Spleen (tissue), 11 donors: Measurements from ENCODE around the gene KATNAL2. TPM values are rescaled to one million over a fixed set of nuclear protein-coding genes. Genes with fewer than 3 reads are reported as not detected.
A peak's percentile ranks its signal among the peaks of the same experiment; 100 is the strongest.

Experiments used
- DNase-seq: peaks from one replicate; pipeline ENCODE4 v3.0.0-alpha.2; 2020
- H3K27ac ChIP-seq, 8 donors: fragments of 200-600 bp; sonication (generic) in 7 of 8; 1 replicate in 4 of 8; 2 replicates in 4 of 8; pipeline versions ENCODE4 v1.5.0 to v1.8.0; 2016 to 2021; ENCODE audit warnings: inconsistent platforms in 4 of 8, mild to moderate bottlenecking in 4 of 8, moderate library complexity in 1 of 8
- H3K27me3 ChIP-seq, 7 donors: fragments of 200-600 bp; sonication (generic) in 6 of 7; replicated peaks in 1 of 7; 1 replicate in 4 of 7; 2 replicates in 3 of 7; pipeline versions ENCODE4 v1.5.0 to v1.8.0; 2016 to 2021; ENCODE audit warnings: inconsistent platforms in 3 of 7, mild to moderate bottlenecking in 1 of 7
- H3K36me3 ChIP-seq, 6 donors: fragments of 200-600 bp; sonication (generic) in 5 of 6; 1 replicate in 4 of 6; 2 replicates in 2 of 6; pipeline versions ENCODE4 v1.5.0 to v1.8.0; 2016 to 2021; ENCODE audit warnings: inconsistent platforms in 2 of 6
- H3K4me1 ChIP-seq, 6 donors: fragments of 200-600 bp; sonication (generic) in 5 of 6; 1 replicate in 3 of 6; 2 replicates in 3 of 6; pipeline versions ENCODE4 v1.5.0 to v1.8.0; 2016 to 2021; ENCODE audit warnings: inconsistent platforms in 3 of 6
- H3K4me3 ChIP-seq, 8 donors: fragments of 200-600 bp; sonication (generic) in 7 of 8; 1 replicate in 4 of 8; 2 replicates in 4 of 8; pipeline versions ENCODE4 v1.5.0 to v1.8.0; 2016 to 2021; ENCODE audit warnings: inconsistent platforms in 4 of 8, mild to moderate bottlenecking in 4 of 8, moderate library complexity in 2 of 8
- H3K9me3 ChIP-seq, 8 donors: fragments of 200-600 bp; sonication (generic) in 7 of 8; 1 replicate in 4 of 8; 2 replicates in 4 of 8; pipeline versions ENCODE4 v1.5.0 to v1.8.0; 2016 to 2021; ENCODE audit warnings: inconsistent platforms in 4 of 8
- CTCF ChIP-seq, 11 experiments: fragments of 200-600 bp in 7 of 11; fragments of 450-650 bp in 4 of 11; sonication (generic) in 4 of 11; IDR thresholded peaks in 8 of 11; conservative IDR thresholded peaks in 3 of 11; 1 replicate in 7 of 11; 2 replicates in 4 of 11; pipeline versions ENCODE4 v1.4.0 to v1.8.0; 2016 to 2021; ENCODE audit warnings: antibody characterized with exemption in 11 of 11, inconsistent platforms in 4 of 11, mild to moderate bottlenecking in 1 of 11
- POLR2A ChIP-seq, 3 donors: fragments of 450-650 bp; IDR thresholded peaks; one replicate each; pipeline ENCODE4 v1.5.1; 2017; ENCODE audit warnings: antibody characterized with exemption in 3 of 3, mild to moderate bottlenecking in 1 of 3
- POLR2AphosphoS5 ChIP-seq, 3 donors: sonication (generic); formaldehyde crosslinking; IDR thresholded peaks; one replicate each; pipeline ENCODE4 v1.5.1; 2017; ENCODE audit warnings: antibody characterized with exemption in 3 of 3
- WGBS, 5 donors: extraction: QIAGEN DNeasy Blood & Tissue Kit in 3 of 5; methylation state at CpG; one replicate each; pipeline versions ENCODE4 v1.1.5 to v1.1.7; 2013 to 2018; 5-methylcytosine and 5-hydroxymethylcytosine counted together
- intact Hi-C: fragments of 100-400 bp; cut with DNase I; formaldehyde crosslinking; loops from one replicate; pipeline ENCODE4 v1.15.0; 2023; ENCODE audit warnings: low total_unique reads
- polyA plus RNA-seq, 3 donors: library from polyadenylated mRNA; stranded (reverse); fragments of 200-250 nt; gene quantifications; one replicate each; pipeline ENCODE4 v1.2.1, GENCODE V29; 2013
- small RNA-seq, 4 donors: library from RNA; depleted of rRNA; stranded (forward); fragments of <200 nt; gene quantifications; one replicate each; pipeline ENCODE3, GENCODE V24; 2016
- total RNA-seq, 7 donors: library from RNA; depleted of rRNA in 3 of 7; stranded (reverse); fragments of >200 nt in 3 of 7; fragmentation: NEBNext Ultra II Directional in 4 of 7; extraction: Animal tissue kit (Norgen Biotek cat#: 25700) in 4 of 7; gene quantifications; one replicate each; pipeline versions ENCODE4 v1.1.0 to v1.2.1, GENCODE V29; 2016 to 2021
- donor health status: healthy with polysubstance abuse.
- donor health status: DM: no; HTN: no; CAD: no; lungs with moderate emphysema.
- donor health status: DM: no; HTN: no; CAD: no.
- donor health status: Bipolar disorder and iron deficiency.
- donor health status: healthy.
- donor health status: DM: no; HTN: no; CAD: no.
- donor health status: DM: yes; HTN: yes; CAD: no.

Gene KATNAL2
- total and polyA plus RNA-seq, 10 donors: 1.5 to 10.0 (median 3.2) TPM

DNA sequence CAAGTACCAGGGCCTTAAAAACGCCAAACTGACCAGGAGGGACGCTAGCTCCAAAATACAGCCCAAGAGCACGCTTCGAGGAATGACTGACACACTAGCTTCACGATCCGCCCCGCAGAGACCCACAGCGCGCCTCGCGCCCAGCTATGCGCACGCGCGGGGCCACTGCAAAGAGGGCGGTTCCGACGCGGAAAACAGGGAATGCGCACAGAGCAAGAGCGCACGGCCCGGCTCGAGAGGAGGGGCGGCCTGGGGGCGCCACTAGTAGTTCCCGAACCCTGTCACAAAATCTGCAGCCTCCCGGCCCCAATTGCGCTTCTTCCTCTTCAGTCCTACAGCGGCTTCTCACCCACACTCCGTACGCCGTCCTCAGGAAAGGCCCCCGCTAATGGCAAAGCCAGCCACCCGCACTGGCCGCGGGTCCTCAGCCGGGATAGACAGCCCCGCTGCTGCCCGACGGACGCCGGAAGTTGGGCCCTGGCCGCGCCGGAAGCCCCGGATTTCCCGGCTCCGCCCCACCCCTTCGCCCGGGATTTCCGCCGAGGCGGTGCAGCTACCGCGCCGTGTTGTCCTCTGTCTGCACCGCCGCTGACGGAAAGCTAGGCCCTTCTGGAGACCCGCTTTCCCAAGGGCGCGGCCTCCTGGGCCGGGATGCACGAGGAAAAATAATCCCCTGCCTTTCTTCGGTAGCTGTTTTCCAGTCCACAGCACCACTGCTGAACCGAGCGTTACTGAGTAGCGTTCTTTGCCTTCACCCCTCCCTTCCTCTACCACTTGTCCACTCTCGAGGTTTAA is 232.8 kb downstream of the KATNAL2 start, which contains the start of gene HDHD2:
Gene HDHD2, minus strand, starts transcription at position 472 of the 795 bp plus-strand sequence. CDS start 14,061 bp downstream, outside the sequence.
- peak; percentile 94 for DNase-seq
- H3K27me3 ChIP-seq: no peaks in the 10 kb centered on the region
- WGBS, 5 donors: 0 to 1% (median 0%) methylated on average over 34 to 70 of the region's 70 CpGs
- intact Hi-C loops: no loop called here
- no peaks in the 10 kb centered on the region for H3K9me3 ChIP-seq
- peaks cover 11 to 46% (median 31%) of the 10 kb centered on the region in 6 donors for H3K4me1 ChIP-seq
- H3K36me3 ChIP-seq: peaks cover 0 to 18% (median 10%) of the 10 kb centered on the region in 6 donors
- peak within 1 kb of the TSS; percentile 82 to 93 (median 90) for H3K27ac ChIP-seq
- H3K4me3 ChIP-seq: peak within 1 kb of the TSS; percentile 54 to 90 (median 76)
- TF ChIP-seq POLR2A (IDR thresholded peaks at IDR 0.05) (peak in 2 of 3 donors; percentile 33 to 57), CTCF (IDR thresholded peaks at IDR 0.05 in 8 of 11, conservative IDR thresholded peaks at IDR 0.05 in 3 of 11) (no peak), POLR2AphosphoS5 (IDR thresholded peaks at IDR 0.05) (peak; percentile 94 to 95 (median 95))

DNA sequence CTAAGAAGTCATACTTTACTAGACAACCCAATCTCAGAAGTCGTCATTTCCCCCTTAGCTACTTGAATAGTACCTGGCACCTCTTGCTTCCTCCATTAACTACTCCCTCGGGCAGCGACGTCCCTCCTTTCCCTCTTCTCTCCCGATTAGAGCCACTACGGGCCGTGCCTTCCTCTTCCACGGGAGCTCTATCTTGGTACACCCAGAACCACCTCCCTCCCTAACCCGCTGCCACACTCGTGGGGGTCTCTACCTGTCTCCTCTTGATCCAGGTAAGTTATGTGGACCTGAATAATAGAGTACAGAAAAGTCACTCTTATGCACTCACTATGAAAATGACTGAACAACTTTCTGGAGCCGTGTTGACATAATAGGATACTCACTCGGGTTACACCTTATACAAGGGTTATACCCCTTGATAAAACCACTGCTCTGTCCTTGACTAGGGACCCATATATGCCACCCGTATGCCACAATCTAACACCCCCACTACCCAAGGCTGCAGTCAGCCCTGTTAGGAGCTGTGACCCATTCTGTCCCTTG is 233.5 kb downstream of the KATNAL2 start:
- Histone ChIP-seq H3K36me3 (peaks cover 0 to 25% (median 14%) of the 10 kb centered on the region in 6 donors), H3K4me1 (peaks cover 11 to 46% (median 31%) of the 10 kb centered on the region in 6 donors), H3K9me3 (no peaks in the 10 kb centered on the region), H3K27ac (peak overlapping the region; percentile 82 to 93 (median 90)), H3K4me3 (peak overlapping the region; percentile 54 to 90 (median 76)), H3K27me3 (no peaks in the 10 kb centered on the region)
- peak; percentile 80 for DNase-seq
- TF ChIP-seq POLR2AphosphoS5 (IDR thresholded peaks at IDR 0.05): no peak
- no peak for TF ChIP-seq CTCF (IDR thresholded peaks at IDR 0.05 in 8 of 11, conservative IDR thresholded peaks at IDR 0.05 in 3 of 11)
- no peak for TF ChIP-seq POLR2A (IDR thresholded peaks at IDR 0.05)
- intact Hi-C loops: no loop called here
- WGBS, 5 donors: 7 to 11% (median 8%) methylated on average over 13 of the region's 13 CpGs

- Histone ChIP-seq H3K36me3 (peaks cover 0 to 28% (median 17%) of the 10 kb centered on the region in 6 donors), H3K9me3 (no peaks in the 10 kb centered on the region), H3K4me3 (peak overlapping the region in 3 of 8 donors; percentile 70 to 83 (median 77)), H3K4me1 (peaks cover 11 to 46% (median 29%) of the 10 kb centered on the region in 6 donors), H3K27ac (peak overlapping the region in 5 of 8 donors; percentile 85 to 92 (median 90)), H3K27me3 (no peaks in the 10 kb centered on the region)
- intact Hi-C loops: no loop called here
- TF ChIP-seq POLR2A (IDR thresholded peaks at IDR 0.05) (no peak), POLR2AphosphoS5 (IDR thresholded peaks at IDR 0.05) (no peak), CTCF (IDR thresholded peaks at IDR 0.05 in 8 of 11, conservative IDR thresholded peaks at IDR 0.05 in 3 of 11) (no peak)
- no peak for DNase-seq
Observed at GRCh38 chr18:47151439-47151838, 234.0 kb downstream of the KATNAL2 start.

Small RNA genes lying within 50 kb of the gene (small RNA-seq; reads per million reads assigned to genes)
- 0 reads per million in 4 donors for gene AC012254.4

Other genes with a start within 250 kb of the KATNAL2 start
- gene ST8SIA5, start 160.5 kb upstream of the KATNAL2 start, total RNA-seq: under 1 TPM in 5 of 7 donors, not detected in 2; under 0.01 to 0.30 (median 0.07) TPM
- gene ST8SIA5, start 160.5 kb upstream of the KATNAL2 start, polyA plus RNA-seq: under 1 TPM in 2 of 3 donors, not detected in 1; 0.02 to 0.17 TPM
- gene PIAS2, start 95 bp upstream of the KATNAL2 start, total RNA-seq: 10 to 100 TPM; 31.0 to 58.4 (median 47.7) TPM
- 1 to 10 TPM; 4.0 to 5.8 (median 4.2) TPM for gene PIAS2, start 95 bp upstream of the KATNAL2 start, polyA plus RNA-seq
- not detected for gene ELOA2, start 118.0 kb downstream of the KATNAL2 start, total RNA-seq
- gene ELOA2, start 118.0 kb downstream of the KATNAL2 start, polyA plus RNA-seq: not detected
- 10 to 100 TPM; 26.6 to 39.6 (median 34.5) TPM for gene HDHD2, start 232.9 kb downstream of the KATNAL2 start, total RNA-seq
- 10 to 100 TPM; 19.7 to 24.1 (median 22.3) TPM for gene HDHD2, start 232.9 kb downstream of the KATNAL2 start, polyA plus RNA-seq